GM12872 (cell line): ENCODE data around the gene HMGN2.

ENCODE experiments used
- CTCF ChIP-seq: IDR thresholded peaks from 3 replicates; pipeline ENCODE4 v1.5.1; 2011; ENCODE audit warnings: low read depth, mild to moderate bottlenecking, low read length, moderate library complexity; ENCODE audit not compliant: insufficient read depth

HMGN2 gene

DNA sequence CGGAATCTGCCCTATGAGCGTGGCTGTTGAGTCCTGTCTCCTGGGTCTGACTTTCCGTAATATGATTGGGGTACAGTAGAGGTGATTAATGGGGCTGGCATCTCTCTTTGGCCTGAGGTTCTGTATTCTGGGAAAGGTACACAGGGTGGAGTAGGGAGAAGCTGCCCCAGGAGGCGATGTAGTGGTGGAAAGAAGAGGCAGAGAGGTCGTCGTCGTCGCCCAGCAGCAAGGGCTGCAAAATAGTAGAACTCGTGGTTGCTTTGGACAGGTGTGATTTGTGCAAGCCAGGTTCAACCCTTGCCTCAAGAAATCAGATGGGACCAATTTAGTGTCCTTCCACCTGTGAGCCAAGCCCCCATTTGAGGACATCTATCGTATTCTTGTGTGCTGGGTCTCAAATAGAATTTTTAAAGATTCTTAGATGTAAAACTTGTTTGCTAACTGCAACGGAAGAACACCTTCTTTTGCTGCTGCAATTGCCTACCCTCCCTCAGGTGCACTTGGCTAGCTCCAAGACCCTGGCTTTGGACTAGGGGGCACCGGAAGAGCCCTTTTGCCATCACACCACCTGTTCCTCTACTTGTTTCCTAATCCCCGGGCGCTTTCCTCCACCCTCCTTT is 1.3 kb upstream of the HMGN2 start:
- TF ChIP-seq CTCF, result no peak

GRCh38 chr1:26471498-26472319 is 531 bp upstream of the HMGN2 start:
- no peak for TF ChIP-seq CTCF

GRCh38 chr1:26472901-26473845 is 933 bp downstream of the HMGN2 start:
- TF ChIP-seq CTCF, result no peak

- no peak for TF ChIP-seq CTCF
These were observed 2.6 kb downstream of the HMGN2 start for GRCh38 chr1:26474818-26475217.

DNA sequence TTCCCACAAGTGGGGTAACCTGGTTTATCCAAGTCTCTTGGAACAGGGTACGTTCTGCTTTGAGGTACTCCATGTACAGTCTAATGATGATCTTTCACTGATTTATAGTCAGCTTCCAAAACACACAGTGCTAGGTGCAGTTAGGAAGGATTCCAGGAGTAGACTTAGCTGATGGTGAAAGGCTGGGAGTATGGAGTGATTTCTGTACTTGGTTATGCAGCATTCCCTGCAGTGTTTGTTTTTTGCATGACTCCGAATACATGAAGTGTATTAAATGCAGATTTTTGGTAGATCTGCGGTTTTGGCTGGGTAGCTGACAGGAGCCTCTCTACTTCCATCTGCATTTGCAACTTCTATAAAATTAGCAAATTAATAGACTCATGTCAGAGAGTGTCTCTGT is 3.7 kb downstream of the HMGN2 start:
- TF ChIP-seq CTCF, result no peak

DNA sequence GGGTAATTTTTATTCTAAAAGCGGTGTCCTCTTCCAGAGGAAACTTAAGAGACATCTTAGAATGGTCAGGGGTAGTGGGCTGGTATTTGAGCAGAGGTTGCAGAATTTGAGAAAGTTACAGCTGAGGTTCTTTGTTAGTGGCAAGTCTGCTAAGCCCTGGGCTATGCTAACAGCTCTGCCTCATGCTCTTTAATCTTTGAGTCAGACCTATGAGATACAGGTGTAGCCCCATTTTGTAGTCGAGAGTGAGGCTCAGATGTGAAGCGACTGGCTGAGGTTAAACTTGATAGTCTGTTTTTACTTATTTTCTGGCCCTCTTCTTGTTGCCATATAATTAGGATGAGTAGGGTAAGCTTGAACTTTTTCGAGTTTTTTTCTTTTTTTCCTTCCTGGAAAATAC is 4.7 kb downstream of the HMGN2 start:
- TF ChIP-seq CTCF, result no peak
